NAMALWA (cell line): ENCODE results near the gene LDB3.
"Not testable (repeated sequence)": the region's sequence is repeated elsewhere in the genome, so short reads cannot be mapped to it uniquely, and the experiment has no call there.

Experiments
- DNase-seq: peaks from one replicate; pipeline ENCODE4 v3.0.0-alpha.2; 2015; ENCODE audit warnings: low spot score

Gene LDB3, protein sequence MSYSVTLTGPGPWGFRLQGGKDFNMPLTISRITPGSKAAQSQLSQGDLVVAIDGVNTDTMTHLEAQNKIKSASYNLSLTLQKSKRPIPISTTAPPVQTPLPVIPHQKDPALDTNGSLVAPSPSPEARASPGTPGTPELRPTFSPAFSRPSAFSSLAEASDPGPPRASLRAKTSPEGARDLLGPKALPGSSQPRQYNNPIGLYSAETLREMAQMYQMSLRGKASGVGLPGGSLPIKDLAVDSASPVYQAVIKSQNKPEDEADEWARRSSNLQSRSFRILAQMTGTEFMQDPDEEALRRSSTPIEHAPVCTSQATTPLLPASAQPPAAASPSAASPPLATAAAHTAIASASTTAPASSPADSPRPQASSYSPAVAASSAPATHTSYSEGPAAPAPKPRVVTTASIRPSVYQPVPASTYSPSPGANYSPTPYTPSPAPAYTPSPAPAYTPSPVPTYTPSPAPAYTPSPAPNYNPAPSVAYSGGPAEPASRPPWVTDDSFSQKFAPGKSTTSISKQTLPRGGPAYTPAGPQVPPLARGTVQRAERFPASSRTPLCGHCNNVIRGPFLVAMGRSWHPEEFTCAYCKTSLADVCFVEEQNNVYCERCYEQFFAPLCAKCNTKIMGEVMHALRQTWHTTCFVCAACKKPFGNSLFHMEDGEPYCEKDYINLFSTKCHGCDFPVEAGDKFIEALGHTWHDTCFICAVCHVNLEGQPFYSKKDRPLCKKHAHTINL

GRCh38 chr10:86668297-86669165, at the start of gene LDB3:
TSS of gene LDB3 (plus strand) at chr10:86668511. CDS start at chr10:86668692, 181 bp downstream.
- DNase-seq: peak; percentile 85

- DNase-seq: no peak
Observed at GRCh38 chr10:86628311-86628710, 40.0 kb upstream of the LDB3 start.

DNA sequence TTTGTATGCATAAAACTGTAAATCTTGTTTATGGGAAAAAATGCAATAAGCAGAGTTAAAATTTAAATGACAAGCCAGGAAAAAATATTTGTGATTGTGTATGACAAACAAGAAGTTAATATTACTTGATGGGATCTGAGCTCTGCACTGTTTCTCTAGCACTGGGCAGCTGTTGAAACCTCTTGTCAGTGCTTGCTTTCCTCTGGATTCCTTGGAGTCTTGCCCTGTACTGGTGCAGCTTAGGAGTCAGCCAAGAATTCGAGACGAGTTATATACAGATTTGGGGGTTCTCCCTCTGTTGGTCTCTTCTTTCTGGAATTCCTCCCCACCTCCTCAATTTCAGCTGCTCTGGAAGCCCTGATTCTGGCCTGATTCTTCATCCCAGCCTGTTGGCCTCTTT, 38.2 kb upstream of the LDB3 start:
- DNase-seq: no peak

GRCh38 chr10:86632009-86632800, 36.1 kb upstream of the LDB3 start:
- DNase-seq: no peak

- no peak for DNase-seq
Observed at GRCh38 chr10:86632951-86633350, 35.4 kb upstream of the LDB3 start.

DNA sequence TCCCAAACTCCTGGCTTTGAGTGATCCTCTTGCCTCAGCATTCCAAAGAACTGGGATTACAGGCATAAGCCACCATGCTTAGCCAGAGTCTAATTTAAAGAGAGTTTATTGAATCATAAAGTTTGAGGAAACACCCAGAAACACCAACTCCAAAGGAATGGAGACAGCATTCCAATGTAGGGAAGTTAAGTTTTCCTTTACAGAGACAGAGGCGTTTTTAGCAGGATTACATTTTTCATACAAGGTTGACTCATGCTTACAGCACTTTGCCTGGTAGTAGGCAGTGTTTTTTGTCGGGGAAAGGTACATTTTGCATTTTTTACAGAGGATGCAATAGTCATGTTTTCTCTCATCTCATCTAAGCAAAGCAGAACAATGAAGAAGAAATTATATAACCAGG, 32.9 kb upstream of the LDB3 start:
- DNase-seq: no peak

DNA sequence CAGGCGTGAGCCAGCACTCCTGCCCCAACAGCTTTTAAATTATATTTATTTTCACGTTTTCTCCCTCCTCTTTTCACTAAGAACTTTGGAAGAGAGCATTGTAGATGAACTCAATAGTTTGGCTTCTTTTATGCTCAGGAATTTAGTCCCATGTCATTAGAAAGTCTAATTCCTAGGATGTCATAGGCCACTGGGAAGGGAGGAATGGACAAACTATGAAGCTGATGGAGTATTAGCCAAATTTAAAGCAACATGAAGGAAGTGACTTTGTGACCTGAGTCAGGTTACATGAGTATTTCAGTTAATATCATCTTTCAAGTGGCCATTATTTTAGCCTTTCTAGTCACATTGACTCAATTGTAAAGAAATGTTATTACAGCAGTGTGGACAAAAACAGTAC, 32.0 kb upstream of the LDB3 start:
- DNase-seq: no peak

DNA sequence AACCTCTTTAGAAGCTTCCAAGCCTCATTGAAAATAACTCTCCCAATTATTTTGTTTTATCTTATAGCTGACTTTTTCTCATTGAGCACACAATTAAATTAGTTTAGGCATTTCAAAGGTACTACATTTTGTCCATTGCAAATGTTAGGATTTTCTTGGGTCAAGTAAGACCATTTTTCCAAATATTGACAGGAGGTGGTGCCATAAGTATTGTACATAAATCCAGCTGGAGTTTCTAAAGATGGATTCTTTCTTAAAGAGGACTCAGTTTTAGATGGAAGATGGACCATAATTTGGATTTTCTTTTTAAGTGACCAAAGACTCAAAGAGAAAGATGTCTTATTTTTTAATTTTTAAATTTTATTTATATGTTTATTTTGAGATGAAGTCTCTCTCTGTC, 26.3 kb upstream of the LDB3 start:
- no peak for DNase-seq

DNA sequence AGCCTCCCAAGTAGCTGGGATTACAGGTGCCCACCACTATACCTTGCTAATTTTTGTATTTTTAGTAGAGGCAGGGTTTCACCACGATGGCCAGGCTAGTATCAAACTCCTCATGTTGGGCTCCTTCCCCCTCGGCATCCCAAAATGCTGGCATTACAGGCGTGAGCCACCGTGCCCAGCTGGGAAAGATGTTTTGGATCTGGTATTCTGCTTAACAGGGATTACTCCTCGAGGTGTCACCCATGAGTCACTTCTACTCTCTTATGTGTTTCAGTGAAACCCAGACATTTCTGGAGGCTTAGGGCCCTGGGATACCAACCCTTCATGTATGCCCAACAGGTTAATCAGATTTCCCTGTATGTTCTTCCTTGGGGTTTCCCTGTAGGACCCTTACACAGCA, 25.8 kb upstream of the LDB3 start:
- DNase-seq: no peak

GRCh38 chr10:86644152-86644793, 24.0 kb upstream of the LDB3 start:
- DNase-seq: no peak

DNA sequence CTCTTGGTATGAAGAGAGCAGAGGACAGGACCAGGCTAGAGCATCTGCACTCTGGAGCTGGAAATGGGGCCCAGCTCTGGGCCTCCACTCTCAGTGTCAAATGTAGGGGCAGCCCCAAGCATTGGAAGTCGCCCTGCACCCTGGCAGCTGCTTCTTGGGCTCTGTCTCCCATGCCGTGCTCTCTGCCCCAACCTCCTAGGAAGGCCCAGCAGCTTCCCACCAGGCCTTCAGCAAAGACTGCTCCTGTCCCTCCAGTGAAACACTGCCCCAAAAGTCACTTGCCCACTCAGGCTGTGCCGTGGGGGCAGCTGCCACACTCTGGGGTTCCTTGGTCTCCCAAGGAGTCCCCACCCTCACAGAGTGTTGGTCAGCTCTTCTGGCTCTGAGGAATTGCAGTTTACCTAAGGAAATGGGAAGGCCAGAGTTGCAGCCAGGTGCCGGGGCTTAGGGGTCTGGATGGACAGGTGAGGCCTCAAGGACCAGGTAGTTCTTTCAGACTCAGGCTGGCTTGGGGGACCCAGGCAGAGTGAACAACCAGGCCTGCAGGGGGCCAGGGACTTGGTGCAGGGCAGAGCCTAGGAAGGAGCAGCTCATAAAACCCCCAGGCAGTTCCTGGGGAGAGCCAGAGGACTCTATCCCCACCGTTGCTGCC, 23.4 kb upstream of the LDB3 start:
- no peak for DNase-seq

DNA sequence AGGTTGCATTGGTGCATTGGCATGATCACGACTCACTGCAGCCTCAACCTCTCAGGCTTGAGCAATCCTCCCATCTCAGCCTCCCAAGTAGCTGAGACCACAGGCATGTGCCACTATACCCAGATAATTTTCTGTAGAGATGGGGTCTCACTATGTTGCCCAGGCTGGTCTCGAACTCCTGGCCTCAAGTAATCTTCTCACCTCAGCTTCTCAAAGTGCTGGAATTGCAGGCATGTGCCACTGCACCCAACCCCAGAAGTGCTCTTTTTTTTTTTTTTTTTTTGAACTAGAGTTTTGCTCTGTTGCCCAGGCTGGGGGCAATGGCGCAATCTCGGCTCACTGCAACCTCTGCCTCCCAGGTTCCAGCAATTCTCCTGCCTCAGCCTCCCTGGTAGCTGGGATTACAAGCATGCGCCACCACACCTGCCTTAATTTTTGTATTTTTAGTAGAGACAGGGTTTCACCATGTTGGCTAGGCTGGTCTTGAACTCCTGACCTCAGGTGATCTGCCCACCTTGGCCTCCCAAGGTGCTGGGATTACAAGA, 22.6 kb upstream of the LDB3 start:
- DNase-seq: not testable (repeated sequence)

GRCh38 chr10:86646532-86646931, 21.8 kb upstream of the LDB3 start:
- no peak for DNase-seq

DNA sequence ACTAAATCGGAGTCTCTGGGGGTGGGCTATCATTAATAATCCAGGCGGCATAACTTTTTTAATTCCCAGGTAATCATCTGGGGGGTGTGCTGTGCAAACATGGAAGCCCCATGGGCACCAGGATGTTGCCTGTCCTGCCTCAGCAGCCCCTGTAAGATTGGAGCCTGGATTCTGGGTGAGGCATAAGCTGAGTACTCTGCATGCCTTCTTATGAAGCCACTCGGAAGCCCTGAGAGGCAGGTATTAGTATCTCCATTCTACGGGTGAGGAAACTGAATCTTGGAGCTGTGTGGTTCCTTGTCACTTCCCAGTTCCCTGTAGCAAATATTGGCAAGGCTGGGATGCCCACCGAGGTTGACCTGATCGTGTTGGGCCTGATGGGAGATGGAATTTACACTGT, 21.4 kb upstream of the LDB3 start:
- no peak for DNase-seq

DNA sequence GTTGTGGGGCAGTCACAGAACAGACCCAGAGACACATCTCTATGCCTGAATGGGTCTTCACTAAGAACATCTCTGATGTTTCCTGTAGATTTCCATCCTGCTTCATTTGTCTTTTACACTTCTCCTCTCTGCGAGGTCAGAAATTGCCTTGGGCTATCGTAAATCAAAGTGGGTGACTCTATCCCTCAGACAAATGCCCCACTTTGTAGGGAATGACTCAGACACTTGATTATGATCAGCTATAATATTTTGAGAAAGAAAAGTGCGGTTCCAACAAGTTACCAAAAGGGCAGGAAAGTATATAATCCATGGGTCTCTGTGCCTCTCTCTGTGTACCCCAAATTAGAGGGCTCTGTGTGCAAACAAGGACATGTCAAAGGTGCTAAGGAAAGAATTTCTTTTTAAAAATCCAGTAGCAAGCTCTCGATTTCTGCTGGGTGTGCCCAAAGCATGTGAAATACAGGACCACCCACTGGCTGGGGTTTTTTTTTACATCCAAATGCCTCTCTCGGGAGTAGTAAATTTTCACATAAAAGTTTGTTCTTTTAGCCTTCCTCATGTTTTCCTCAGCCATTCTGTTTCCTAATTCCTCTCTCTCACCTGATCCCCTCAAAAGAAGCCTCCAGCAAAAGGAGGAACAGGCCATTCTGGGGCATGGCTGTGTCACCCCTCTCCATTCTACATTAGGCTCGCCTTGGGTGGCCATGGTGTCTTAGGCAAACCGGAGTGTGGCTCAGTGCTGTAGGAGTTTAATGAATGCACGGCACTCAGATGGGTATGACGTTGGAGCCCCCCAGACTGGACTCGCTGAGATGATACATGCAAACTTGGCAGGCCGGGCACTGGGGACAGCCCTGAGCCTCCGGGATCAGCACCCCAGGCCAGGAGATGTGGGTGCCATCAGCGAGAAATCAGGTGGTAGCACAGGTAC, 20.3 kb upstream of the LDB3 start:
- no peak for DNase-seq

DNA sequence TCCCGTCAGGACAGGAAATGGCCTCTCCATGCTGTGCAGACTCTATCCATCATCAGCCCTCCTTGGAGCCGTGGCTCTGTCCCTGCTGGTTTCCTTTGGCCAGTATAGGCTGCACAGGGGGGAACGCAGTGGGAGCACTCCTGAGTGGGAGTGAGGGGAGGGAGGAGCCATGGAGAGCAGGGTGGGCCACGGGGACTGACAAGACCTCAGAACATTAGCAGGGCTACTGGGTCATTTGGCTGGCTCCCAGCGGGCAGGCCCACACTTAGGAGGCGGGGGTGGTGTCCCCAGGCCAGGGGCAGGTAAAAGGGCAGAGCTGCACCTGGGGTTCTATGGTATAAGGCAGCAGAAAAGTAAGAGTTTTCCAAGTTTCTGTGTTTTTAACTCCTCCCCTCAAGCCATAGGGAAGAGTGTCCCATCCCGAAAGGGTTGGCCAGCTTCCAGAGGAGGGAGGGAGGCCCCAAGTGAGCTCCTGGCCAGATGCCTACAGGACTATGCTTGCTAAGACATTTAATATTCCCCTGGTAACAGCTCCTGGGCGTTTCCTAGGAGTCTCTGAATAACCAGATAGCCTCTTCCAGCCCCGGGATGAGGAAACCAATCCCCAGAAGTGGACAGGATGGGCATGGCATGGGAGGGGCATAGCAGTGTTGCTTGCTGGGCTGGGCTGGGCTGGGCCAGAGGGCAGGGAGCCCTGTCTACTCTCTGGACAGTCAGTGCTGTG, 19.4 kb upstream of the LDB3 start:
- DNase-seq: no peak

DNA sequence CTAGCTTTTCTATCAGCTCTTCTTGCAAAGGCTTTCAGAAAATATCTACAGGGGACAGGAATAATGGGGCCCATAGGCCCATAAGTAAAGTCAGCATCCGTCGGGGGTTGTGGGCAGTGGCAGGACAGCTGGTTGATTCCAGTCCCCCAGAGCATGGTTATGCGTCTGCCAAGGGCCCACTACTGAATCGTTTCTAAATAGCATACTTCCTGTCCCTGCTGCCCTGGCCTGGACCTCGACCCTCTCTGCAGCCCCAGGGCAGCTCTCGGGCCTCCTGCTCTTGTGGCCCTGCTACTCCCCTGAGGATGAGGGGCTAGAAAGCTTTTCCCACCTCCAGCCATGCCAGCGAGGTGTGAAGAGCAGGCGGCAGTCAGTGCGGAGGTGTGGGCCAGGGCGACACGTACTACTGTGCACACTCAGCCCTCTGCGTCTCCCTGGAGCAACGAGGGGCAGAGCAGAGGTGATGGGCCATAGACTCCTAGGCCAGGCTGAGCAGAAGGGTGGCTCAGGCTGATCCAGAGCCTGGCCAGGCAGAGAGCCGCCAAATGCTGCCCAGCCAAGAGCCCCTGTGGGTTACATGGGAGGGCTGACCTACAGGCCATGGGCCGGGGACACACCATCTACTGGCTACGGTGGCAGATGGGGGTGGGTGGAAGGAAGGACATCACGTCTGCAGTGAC, 18.7 kb upstream of the LDB3 start:
- DNase-seq: no peak

DNA sequence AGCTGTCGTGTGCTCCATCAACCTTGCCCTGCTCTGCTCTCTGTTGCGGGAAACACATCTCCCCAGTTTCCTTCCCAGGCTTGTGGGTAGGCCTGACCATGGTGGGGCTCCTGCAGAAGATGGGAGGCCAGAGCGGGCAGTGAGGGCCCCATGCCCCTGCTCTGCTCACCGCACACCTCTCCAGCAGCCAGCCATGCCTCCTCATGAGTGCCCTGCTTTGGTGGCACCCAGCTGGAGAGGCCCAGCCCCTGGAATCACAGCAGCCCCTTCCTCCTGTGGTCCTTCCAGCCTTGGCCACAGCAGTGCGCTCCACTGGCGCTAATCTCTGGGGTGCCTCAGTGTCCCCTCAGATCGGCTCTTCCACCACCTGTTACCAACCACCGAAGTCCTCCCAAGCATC, 18.2 kb upstream of the LDB3 start:
- no peak for DNase-seq
